Activated T-helper 1 cell treated with anti-CD3 and anti-CD28 coated beads, Interleukin-2, amount 50 U/mL, for 16 hours (primary cell): ENCODE results near the gene FITM1.

ENCODE experiments used
- DNase-seq, 2 donors: peaks; one replicate each; pipeline ENCODE4 v3.0.0-alpha.2; 2020; ENCODE audit warnings: low read depth in 1 of 2, low spot score in 1 of 2

Gene FITM1

DNA sequence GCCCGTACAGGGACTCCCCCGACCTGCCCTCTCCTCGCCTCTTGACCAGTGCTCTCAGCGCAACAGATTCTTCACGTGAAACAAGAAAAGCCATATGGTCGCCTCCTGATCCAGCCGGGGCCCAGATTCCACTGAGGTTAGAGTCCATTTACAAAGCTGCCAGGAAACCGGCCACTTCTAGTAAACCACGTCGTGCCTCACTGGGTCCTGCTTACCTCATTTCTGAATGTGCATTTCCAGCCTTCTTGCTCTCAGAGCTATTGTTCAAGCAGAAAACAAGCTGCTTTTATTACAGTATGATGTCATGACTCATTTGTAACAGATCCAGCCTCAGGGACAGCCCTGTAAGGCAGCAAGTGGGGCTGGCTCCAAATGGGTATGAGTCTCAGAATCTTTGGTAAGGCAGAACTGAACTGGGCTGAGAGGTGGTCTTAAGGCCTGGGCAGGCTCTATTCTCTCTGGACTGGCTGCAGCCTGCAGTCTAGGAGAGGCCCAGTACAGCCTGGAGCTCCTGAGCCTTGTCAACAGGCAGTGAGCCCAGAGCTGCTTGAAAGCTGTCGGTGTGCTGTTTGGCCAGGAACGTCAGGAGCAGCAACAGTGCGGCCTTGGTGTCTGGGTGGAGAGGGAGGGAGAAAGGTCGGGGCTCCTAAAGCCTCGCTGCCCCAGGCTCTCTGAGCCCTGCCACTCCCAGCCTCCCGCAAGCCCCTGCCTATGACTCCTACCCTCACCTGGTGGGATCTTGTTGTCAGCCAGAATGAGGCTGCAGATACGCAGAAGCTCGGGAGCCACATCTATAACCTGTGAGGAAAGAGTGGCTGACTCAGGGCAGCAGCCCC lies 49.7 kb downstream of the FITM1 start:
- no peak for DNase-seq

DNA sequence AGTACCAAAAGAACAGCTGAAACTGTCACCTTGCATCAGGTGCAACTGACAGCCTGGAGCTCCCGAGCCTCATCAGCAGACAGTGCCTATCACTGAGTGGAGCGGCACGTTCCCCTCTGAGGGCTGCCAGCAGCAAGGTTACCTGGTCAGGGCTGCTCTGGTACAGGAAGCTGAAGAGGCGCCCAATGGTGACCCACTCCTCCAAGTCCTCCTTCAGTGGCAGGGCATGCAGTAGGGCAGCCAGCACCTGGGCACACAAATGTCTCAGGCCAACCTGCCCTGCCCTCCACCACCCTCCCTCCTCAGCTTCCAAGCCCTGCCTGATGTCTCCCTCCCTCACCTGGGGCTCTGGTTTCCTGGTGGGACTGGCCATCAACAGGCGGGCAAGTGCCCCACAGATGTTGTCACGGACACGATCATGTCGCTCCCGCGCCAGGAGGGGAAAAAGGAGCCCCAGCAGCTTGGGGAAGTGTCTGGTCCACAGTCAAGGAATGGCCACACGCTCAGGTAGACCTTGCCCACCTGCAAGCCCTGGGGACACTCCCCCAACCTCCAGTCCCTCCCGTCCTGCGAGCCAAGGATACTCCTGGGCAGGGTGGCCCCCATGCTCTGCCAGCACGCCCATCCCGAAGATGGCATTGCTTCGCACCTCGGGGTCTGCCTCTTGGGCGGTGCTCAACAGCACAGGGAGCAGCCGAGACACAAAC lies 51.1 kb downstream of the FITM1 start:
- DNase-seq = no peak
